Measurements from ENCODE around the gene FAM229A. TPM values are rescaled to one million over a fixed set of nuclear protein-coding genes. Genes with fewer than 3 reads are reported as not detected.

Gene FAM229A
- total RNA-seq, 1 donor from 2014 or later: 5.4 TPM

DNA sequence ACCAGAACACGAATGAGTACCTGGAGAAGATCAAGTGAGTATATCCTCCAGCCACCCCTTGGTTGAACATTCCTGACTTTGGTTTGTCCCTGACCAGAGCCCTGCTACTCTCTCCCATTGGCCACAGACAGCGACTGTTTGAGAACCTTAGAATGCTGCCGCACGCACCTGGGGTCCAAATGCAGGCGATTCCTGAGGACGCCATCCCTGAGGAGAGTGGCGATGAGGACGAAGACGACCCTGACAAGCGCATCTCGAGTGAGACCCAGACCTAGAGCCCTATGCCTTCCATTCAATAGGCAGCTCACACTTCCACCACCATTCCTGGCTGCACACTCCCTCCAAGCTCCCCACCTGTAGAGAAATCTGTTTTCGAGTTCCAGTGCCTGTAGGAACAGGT is 30.7 kb downstream of the FAM229A start:
- Mint-ChIP-seq H3K27ac (no peak overlapping the region), H3K4me3 (ENCODE audit: low read depth) (no peak overlapping the region), H3K36me3 (ENCODE audit: low read depth) (peaks cover 72% of the 10 kb centered on the region), H3K4me1 (ENCODE audit: low read depth) (peaks cover 17% of the 10 kb centered on the region), H3K27me3 (ENCODE audit: low read depth) (no peaks in the 10 kb centered on the region), H3K9me3 (no peaks in the 10 kb centered on the region)
- intact Hi-C loops (cut with micrococcal nuclease): loop anchor here (10.0 kb wide), 1 partner anchor 117 kb away; no protein-coding TSS in a partner anchor
- no peak for DNase-seq (ENCODE audit: low spot score)

DNA sequence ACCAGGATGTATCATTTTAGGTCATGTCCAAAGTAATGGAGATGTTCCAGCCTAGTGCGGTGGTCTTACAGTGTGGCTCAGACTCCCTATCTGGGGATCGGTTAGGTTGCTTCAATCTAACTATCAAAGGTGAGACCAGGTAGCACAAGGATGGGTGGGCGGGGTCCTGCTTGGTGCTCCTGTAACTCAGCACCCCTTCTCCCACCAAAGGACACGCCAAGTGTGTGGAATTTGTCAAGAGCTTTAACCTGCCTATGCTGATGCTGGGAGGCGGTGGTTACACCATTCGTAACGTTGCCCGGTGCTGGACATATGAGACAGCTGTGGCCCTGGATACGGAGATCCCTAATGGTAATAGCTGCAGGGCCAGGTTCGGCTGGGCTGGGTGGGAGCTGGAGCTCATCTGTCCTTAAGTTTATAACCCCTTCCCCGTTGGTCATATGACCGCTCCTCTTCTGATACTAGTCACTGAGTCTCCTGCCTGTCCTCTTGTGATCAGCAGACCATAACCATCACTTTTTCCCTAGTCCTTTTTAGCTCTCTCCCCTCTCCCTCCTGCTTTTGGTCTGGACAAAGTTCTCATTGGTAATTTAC is 31.6 kb downstream of the FAM229A start:
- H3K27ac Mint-ChIP-seq: no peak overlapping the region
- no peak for DNase-seq (ENCODE audit: low spot score)
- no peaks in the 10 kb centered on the region for H3K27me3 Mint-ChIP-seq (ENCODE audit: low read depth)
- H3K36me3 Mint-ChIP-seq (ENCODE audit: low read depth): peaks cover 76% of the 10 kb centered on the region
- peaks cover 17% of the 10 kb centered on the region for H3K4me1 Mint-ChIP-seq (ENCODE audit: low read depth)
- intact Hi-C loops (cut with micrococcal nuclease): loop anchor here (10.0 kb wide), 1 partner anchor 116 kb away; no protein-coding TSS in a partner anchor
- H3K9me3 Mint-ChIP-seq: no peaks in the 10 kb centered on the region
- H3K4me3 Mint-ChIP-seq (ENCODE audit: low read depth): no peak overlapping the region

DNA sequence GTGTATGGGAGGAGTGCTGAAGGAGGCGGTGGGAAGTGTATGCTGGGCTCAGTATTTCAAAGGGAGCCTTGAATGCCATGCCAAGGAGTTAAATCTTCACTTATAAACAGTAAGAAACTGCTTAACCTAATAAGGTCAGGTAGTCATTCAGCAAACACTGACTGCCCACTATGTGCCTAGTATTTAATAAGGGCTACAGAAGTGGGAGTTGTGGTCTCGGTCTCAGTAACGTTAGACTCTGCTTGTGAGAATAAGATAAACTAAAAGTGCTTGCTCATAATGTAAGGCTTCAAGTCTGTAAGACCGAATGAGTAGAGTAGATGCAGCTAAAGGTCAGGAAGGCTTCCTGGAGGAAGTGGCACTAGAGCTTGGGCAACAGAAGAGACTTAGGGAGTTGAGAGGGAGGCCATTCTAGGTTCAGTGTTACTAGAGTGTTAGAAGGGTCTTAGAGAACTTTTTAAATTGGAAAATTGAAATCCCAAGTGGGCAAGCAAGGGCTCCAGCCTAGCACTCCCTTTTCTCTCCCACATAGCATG is 32.3 kb downstream of the FAM229A start:
- intact Hi-C loops (cut with micrococcal nuclease): loop anchor here (10.0 kb wide), 1 partner anchor 115 kb away; no protein-coding TSS in a partner anchor
- peaks cover 19% of the 10 kb centered on the region for H3K4me1 Mint-ChIP-seq (ENCODE audit: low read depth)

DNA sequence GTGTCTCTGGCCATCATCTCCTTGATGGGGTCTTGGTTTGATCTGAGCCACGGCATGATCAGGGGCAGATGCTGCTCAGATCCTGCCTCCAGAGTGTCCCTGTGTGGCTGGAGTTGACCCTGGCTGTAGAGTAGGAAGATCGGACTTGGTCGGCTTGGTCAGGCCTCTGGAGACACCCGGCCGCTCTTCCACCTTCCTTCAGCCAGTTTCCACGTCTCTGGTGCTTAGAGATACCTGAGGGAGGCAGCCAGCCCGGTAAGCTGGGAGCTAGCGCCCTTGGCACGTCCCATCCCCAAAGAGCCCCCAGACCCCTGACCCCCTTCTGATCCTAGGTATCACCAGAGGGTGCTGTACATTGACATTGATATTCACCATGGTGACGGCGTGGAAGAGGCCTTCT is 35.1 kb downstream of the FAM229A start:
- Mint-ChIP-seq H3K27ac (no peak overlapping the region), H3K9me3 (no peaks in the 10 kb centered on the region), H3K4me3 (ENCODE audit: low read depth) (no peak overlapping the region), H3K36me3 (ENCODE audit: low read depth) (peaks cover 79% of the 10 kb centered on the region), H3K4me1 (ENCODE audit: low read depth) (peaks cover 23% of the 10 kb centered on the region), H3K27me3 (ENCODE audit: low read depth) (no peaks in the 10 kb centered on the region)
- no peak for DNase-seq (ENCODE audit: low spot score)
- intact Hi-C loops (cut with micrococcal nuclease): no loop called here

More for the DNA sequence above, 32.3 kb downstream of the FAM229A start:
- no peaks in the 10 kb centered on the region for H3K27me3 Mint-ChIP-seq (ENCODE audit: low read depth)
- H3K36me3 Mint-ChIP-seq (ENCODE audit: low read depth): peaks cover 83% of the 10 kb centered on the region
- no peak overlapping the region for H3K4me3 Mint-ChIP-seq (ENCODE audit: low read depth)
- no peak overlapping the region for H3K27ac Mint-ChIP-seq
- no peak for DNase-seq (ENCODE audit: low spot score)
- H3K9me3 Mint-ChIP-seq: no peaks in the 10 kb centered on the region

DNA sequence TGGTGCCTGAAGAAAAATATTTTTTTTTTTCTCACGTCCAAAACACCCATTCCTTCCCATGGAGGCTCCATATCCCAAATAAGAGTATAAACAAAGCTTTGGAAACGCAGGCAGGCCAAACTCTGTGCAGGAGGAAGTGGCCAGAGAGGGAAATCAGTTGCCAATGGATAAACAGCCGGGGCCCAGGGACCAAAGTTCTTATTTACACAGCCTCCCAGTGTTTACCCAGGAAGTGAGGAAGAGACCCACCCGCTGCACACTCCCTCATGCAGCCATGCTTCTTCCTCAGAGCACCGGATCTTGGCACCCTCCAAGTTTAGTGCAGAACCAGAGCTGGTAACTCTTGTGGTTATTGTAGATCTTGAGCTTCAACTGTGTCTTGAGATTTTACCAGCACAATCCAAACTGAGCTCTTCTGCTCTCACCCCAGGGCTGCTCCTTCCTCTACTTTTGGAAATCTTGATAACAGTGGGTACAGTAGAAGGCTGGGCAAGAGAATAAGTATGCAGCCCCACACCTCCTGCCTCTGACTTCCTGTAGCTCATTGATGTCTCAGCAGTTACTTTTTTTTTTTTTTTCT is 40.5 kb downstream of the FAM229A start:
- no peaks in the 10 kb centered on the region for H3K27me3 Mint-ChIP-seq (ENCODE audit: low read depth)
- intact Hi-C loops (cut with micrococcal nuclease): no loop called here
- no peaks in the 10 kb centered on the region for H3K9me3 Mint-ChIP-seq
- peaks cover 57% of the 10 kb centered on the region for H3K36me3 Mint-ChIP-seq (ENCODE audit: low read depth)
- peaks cover 35% of the 10 kb centered on the region for H3K4me1 Mint-ChIP-seq (ENCODE audit: low read depth)
- H3K4me3 Mint-ChIP-seq (ENCODE audit: low read depth): peak overlapping the region; percentile 9
- peak overlapping the region; percentile 82 for H3K27ac Mint-ChIP-seq
- no peak for DNase-seq (ENCODE audit: low spot score)

DNA sequence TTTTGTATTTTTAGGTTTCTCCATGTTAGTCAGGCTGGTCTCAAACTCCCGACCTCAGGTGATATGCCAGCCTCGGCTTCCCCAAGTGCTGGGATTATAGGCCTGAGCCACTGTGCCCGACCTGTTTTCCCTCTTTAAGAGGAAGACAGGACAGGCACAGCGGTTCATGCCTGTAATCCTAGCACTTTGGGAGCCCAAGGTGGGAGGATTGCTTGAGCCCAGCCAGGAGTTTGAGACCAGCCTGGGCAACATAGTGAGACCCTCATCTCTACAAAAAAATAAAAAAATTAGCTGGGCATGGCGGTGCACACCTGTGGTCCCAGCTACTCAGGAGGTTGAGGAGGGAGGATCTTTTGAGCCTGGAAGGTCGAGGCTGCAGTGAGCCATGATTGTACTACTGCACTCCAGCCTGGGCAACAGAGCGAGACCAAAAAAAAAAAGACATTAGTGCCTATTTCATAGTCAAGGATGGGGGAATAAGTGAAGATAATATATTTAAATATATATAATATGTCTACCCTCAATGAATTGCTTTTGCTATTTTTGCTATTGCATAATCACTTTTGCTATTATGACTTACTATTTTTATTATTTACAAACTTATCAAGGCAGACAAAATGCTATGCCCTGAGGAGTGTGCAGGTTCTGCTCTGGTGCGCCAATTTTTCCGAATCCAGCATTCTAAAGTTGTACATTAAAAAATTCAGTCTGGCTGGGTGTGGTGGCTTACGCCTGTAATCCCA is 44.0 kb downstream of the FAM229A start:
- no peak overlapping the region for H3K4me3 Mint-ChIP-seq (ENCODE audit: low read depth)
- intact Hi-C loops (cut with micrococcal nuclease): no loop called here
- peaks cover 55% of the 10 kb centered on the region for H3K36me3 Mint-ChIP-seq (ENCODE audit: low read depth)

DNA sequence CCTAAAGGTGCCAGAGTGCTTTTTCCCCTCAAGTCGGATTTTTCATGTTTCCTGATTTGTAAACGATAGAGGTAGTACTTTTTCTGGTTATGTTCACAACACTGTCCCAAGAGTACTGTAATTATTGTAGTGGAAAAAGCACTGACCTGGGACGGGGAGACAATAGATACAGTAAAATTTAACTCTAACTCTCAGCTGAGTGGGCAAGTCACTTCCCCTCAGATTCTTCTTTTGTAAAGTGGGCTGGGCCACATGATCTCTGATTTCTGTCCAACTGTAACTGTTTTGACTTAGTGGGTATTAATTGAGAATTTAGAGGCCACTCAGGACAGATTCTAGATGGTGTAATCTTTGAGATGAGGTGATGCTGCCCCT is 45.4 kb downstream of the FAM229A start:
- Mint-ChIP-seq H3K4me1 (ENCODE audit: low read depth) (peaks cover 26% of the 10 kb centered on the region), H3K27ac (no peak overlapping the region), H3K9me3 (no peaks in the 10 kb centered on the region)

More for the DNA sequence above, 44.0 kb downstream of the FAM229A start:
- peaks cover 34% of the 10 kb centered on the region for H3K4me1 Mint-ChIP-seq (ENCODE audit: low read depth)
- no peaks in the 10 kb centered on the region for H3K27me3 Mint-ChIP-seq (ENCODE audit: low read depth)
- no peak for DNase-seq (ENCODE audit: low spot score)
- H3K27ac Mint-ChIP-seq: no peak overlapping the region
- H3K9me3 Mint-ChIP-seq: no peaks in the 10 kb centered on the region

DNA sequence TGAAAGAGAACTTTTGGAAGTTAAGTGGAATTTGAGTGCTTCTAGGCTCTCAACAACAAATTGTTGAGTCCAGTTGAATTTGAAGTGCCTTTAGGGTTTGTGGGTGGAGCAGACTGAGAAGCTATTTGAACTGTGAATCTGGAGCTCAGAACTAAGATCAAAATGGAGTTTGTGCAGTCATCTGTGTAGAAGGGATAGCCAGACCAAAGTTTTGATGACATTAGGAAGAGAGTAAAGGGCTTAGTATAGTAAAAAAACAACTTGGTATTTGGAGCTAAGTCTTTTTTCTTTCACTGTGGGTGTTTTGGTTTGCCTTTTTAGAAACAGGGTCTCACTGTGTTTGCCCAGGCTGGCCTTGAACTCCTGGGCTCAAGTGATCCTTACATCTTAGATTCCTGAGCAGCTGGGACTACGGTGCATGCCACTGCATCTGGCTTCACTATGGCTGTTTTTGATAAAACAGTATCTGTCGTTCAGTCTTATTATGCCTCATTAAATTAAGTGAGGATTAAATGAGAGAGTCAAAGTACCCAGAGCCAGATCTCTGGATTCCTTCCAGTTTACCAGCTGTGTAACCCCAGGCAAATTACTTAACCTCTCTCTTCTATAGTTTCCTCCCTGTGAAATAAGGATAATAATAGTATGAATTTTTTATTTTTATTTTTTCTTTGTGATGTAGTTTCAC is 50.4 kb downstream of the FAM229A start:
- intact Hi-C loops (cut with micrococcal nuclease): no loop called here
- H3K27ac Mint-ChIP-seq: peak overlapping the region; percentile 42

More for the DNA sequence above, 45.4 kb downstream of the FAM229A start:
- DNase-seq (ENCODE audit: low spot score): no peak
- Mint-ChIP-seq H3K4me3 (ENCODE audit: low read depth) (no peak overlapping the region), H3K27me3 (ENCODE audit: low read depth) (no peaks in the 10 kb centered on the region), H3K36me3 (ENCODE audit: low read depth) (peaks cover 45% of the 10 kb centered on the region)
- intact Hi-C loops (cut with micrococcal nuclease): no loop called here

More for the DNA sequence above, 50.4 kb downstream of the FAM229A start:
- Mint-ChIP-seq H3K4me3 (ENCODE audit: low read depth) (no peak overlapping the region), H3K27me3 (ENCODE audit: low read depth) (no peaks in the 10 kb centered on the region), H3K4me1 (ENCODE audit: low read depth) (peaks cover 47% of the 10 kb centered on the region), H3K36me3 (ENCODE audit: low read depth) (peaks cover 38% of the 10 kb centered on the region), H3K9me3 (no peaks in the 10 kb centered on the region)
- no peak for DNase-seq (ENCODE audit: low spot score)

Other genes starting within 250 kb of the FAM229A start
- gene TXLNA, start 182.8 kb downstream of the FAM229A start, total RNA-seq: 98.6 and 101 TPM in 2 replicates
- gene CCDC28B, start 161.9 kb downstream of the FAM229A start, total RNA-seq: 39.1 and 44.0 TPM in 2 replicates
- 5.0 and 5.4 TPM in 2 replicates for gene IQCC, start 156.8 kb downstream of the FAM229A start, total RNA-seq
- 0.14 TPM in 1 of 2 replicates, not detected in the other for gene DCDC2B, start 153.4 kb downstream of the FAM229A start, total RNA-seq
- 10.7 and 12.1 TPM in 2 replicates for gene TMEM234, start 140.1 kb downstream of the FAM229A start, total RNA-seq
- 287 and 293 TPM in 2 replicates for gene EIF3I, start 140.1 kb downstream of the FAM229A start, total RNA-seq
- 0.78 and 0.80 TPM in 2 replicates for gene FAM167B, start 115.3 kb downstream of the FAM229A start, total RNA-seq
- 221 and 232 TPM in 2 replicates for gene LCK, start 111.2 kb downstream of the FAM229A start, total RNA-seq
- 179 and 195 TPM in 2 replicates for gene HDAC1, start 70.4 kb downstream of the FAM229A start, total RNA-seq
- 42.5 and 45.0 TPM in 2 replicates for gene MARCKSL1, start 26.3 kb downstream of the FAM229A start, total RNA-seq
- gene TSSK3, start 54 bp upstream of the FAM229A start, total RNA-seq: 1.1 TPM in 2 replicates
- 48.9 and 54.3 TPM in 2 replicates for gene BSDC1, start 32.0 kb upstream of the FAM229A start, total RNA-seq
- 0.02 TPM in 1 of 2 replicates, not detected in the other for gene ZBTB8B, start 102.6 kb upstream of the FAM229A start, total RNA-seq
- gene ZBTB8A, start 176.9 kb upstream of the FAM229A start, total RNA-seq: 0.90 and 0.96 TPM in 2 replicates

Data from activated T-helper 2 cell treated with anti-CD3 and anti-CD28 coated beads, Interferon-gamma antibody, Interleukin-2, Interleukin-4, amounts not matched to agents 10 μg/mL and 5 μg/mL and 100 μg/mL, durations not matched to agents 14 hours and 24 hours and 36 hours (primary cell).